Tibial nerve (tissue), 4 donors: ENCODE data around the gene METTL18. TPM values are rescaled to one million over a fixed set of nuclear protein-coding genes. Genes with fewer than 3 reads are reported as not detected.

Source experiments
- DNase-seq, 2 donors: peaks; one replicate each; pipeline ENCODE4 v3.0.0-alpha.2; 2019; ENCODE audit warnings: low spot score in 2 of 2
- H3K27ac ChIP-seq, 4 donors: fragments of 200-600 bp; sonication (generic) in 3 of 4; one replicate each; pipeline ENCODE4 v1.5.1; 2017 to 2019; ENCODE audit warnings: mild to moderate bottlenecking in 1 of 4
- H3K27me3 ChIP-seq, 2 donors: fragments of 200-600 bp; sonication (generic) in 1 of 2; one replicate each; pipeline versions ENCODE4 v1.5.1 to v1.6.0; 2017 to 2019
- H3K36me3 ChIP-seq, 3 donors: fragments of 200-600 bp; sonication (generic); one replicate each; pipeline ENCODE4 v1.5.1; 2018 to 2019
- H3K4me1 ChIP-seq, 4 donors: fragments of 200-600 bp; sonication (generic) in 3 of 4; one replicate each; pipeline ENCODE4 v1.5.1; 2017 to 2019
- H3K4me3 ChIP-seq, 4 donors: fragments of 200-600 bp; sonication (generic) in 3 of 4; one replicate each; pipeline ENCODE4 v1.5.1; 2017 to 2019; ENCODE audit warnings: mild to moderate bottlenecking in 1 of 4, moderate library complexity in 1 of 4
- H3K9me3 ChIP-seq, 4 donors: fragments of 200-600 bp; sonication (generic) in 3 of 4; one replicate each; pipeline ENCODE4 v1.5.1; 2017 to 2019
- CTCF ChIP-seq, 5 experiments: fragments of 200-600 bp in 3 of 5; fragments of 450-650 bp in 2 of 5; sonication (generic) in 3 of 5; IDR thresholded peaks; one replicate each; pipeline ENCODE4 v1.5.1; 2016 to 2019; ENCODE audit warnings: antibody characterized with exemption in 5 of 5, mild to moderate bottlenecking in 3 of 5, moderate library complexity in 2 of 5
- EP300 ChIP-seq, 2 donors: sonication (generic); formaldehyde crosslinking; IDR thresholded peaks; one replicate each; pipeline ENCODE4 v1.6.1; 2017; ENCODE audit warnings: antibody characterized with exemption in 2 of 2, mild to moderate bottlenecking in 1 of 2
- POLR2A ChIP-seq, 2 donors: fragments of 450-650 bp; IDR thresholded peaks; one replicate each; pipeline ENCODE4 v1.6.1; 2017; ENCODE audit warnings: antibody characterized with exemption in 2 of 2, mild to moderate bottlenecking in 2 of 2, moderate library complexity in 2 of 2
- WGBS, 2 donors: methylation state at CpG; one replicate each; pipeline ENCODE4 v1.1.5; 2018; 5-methylcytosine and 5-hydroxymethylcytosine counted together
- total RNA-seq, 4 donors: library from RNA; depleted of rRNA; stranded (reverse); fragments of >200 nt; gene quantifications; one replicate each; pipeline ENCODE4 v1.1.0, GENCODE V29; 2016

The METTL18 gene
- total RNA-seq, 4 donors from 2014 or later: 4.2 to 9.0 (median 6.0) TPM

GRCh38 chr1:169788402-169788801 is 6.3 kb downstream of the METTL18 start:
- H3K27me3 ChIP-seq: no peaks in the 10 kb centered on the region
- no peak overlapping the region for H3K27ac ChIP-seq
- peaks cover 0 to 23% (median 0%) of the 10 kb centered on the region in 3 donors for H3K36me3 ChIP-seq
- TF ChIP-seq POLR2A (IDR thresholded peaks at IDR 0.05) (no peak), CTCF (IDR thresholded peaks at IDR 0.05) (no peak), EP300 (IDR thresholded peaks at IDR 0.05) (no peak)
- H3K9me3 ChIP-seq: peaks cover 0 to 6% (median 0%) of the 10 kb centered on the region in 4 donors
- peaks cover 0 to 15% (median 0%) of the 10 kb centered on the region in 4 donors for H3K4me1 ChIP-seq
- no peak overlapping the region for H3K4me3 ChIP-seq
- DNase-seq: no peak
- 89% methylated on average over 2 of the region's 2 CpGs for WGBS, 2 donors

GRCh38 chr1:169786974-169787373 is 7.7 kb downstream of the METTL18 start:
- no peak for TF ChIP-seq CTCF (IDR thresholded peaks at IDR 0.05)
- no peak for TF ChIP-seq POLR2A (IDR thresholded peaks at IDR 0.05)
- TF ChIP-seq EP300 (IDR thresholded peaks at IDR 0.05): no peak
- peaks cover 0 to under 1% (median 0%) of the 10 kb centered on the region in 4 donors for H3K4me1 ChIP-seq
- no peak for DNase-seq
- H3K9me3 ChIP-seq: peaks cover 0 to 6% (median 0%) of the 10 kb centered on the region in 4 donors
- no peak overlapping the region for H3K27ac ChIP-seq
- H3K4me3 ChIP-seq: no peak overlapping the region
- H3K27me3 ChIP-seq: no peaks in the 10 kb centered on the region
- peaks cover 0 to 11% (median 0%) of the 10 kb centered on the region in 3 donors for H3K36me3 ChIP-seq
- 58 to 79% methylated on average over 3 of the region's 3 CpGs for WGBS, 2 donors

- H3K27ac ChIP-seq: no peak overlapping the region
- H3K27me3 ChIP-seq: no peaks in the 10 kb centered on the region
- peaks cover 0 to 6% (median 0%) of the 10 kb centered on the region in 3 donors for H3K36me3 ChIP-seq
- 94 to 96% methylated on average over 6 of the region's 6 CpGs for WGBS, 2 donors
- H3K4me3 ChIP-seq: no peak overlapping the region
- H3K4me1 ChIP-seq: peaks cover 0 to 7% (median 0%) of the 10 kb centered on the region in 4 donors
- peaks cover 0 to 6% (median 0%) of the 10 kb centered on the region in 4 donors for H3K9me3 ChIP-seq
- TF ChIP-seq POLR2A (IDR thresholded peaks at IDR 0.05): no peak
- TF ChIP-seq CTCF (IDR thresholded peaks at IDR 0.05): no peak
- no peak for TF ChIP-seq EP300 (IDR thresholded peaks at IDR 0.05)
- DNase-seq: no peak
Measured at GRCh38 chr1:169785267-169785666, 9.4 kb downstream of the METTL18 start.

GRCh38 chr1:169784102-169784501 is 10.6 kb downstream of the METTL18 start:
- Histone ChIP-seq H3K27ac (no peak overlapping the region), H3K4me1 (peaks cover 0 to 18% (median 2%) of the 10 kb centered on the region in 4 donors), H3K4me3 (no peak overlapping the region), H3K9me3 (peaks cover 0 to 6% (median 0%) of the 10 kb centered on the region in 4 donors), H3K36me3 (peaks cover 0 to 6% (median 0%) of the 10 kb centered on the region in 3 donors), H3K27me3 (no peaks in the 10 kb centered on the region)
- no peak for DNase-seq
- TF ChIP-seq POLR2A (IDR thresholded peaks at IDR 0.05) (no peak), CTCF (IDR thresholded peaks at IDR 0.05) (no peak)

- Histone ChIP-seq H3K27me3 (no peaks in the 10 kb centered on the region), H3K4me1 (peaks cover 0 to 21% (median 2%) of the 10 kb centered on the region in 4 donors), H3K36me3 (peaks cover 0 to 6% (median 0%) of the 10 kb centered on the region in 3 donors), H3K9me3 (peaks cover 0 to 6% (median 0%) of the 10 kb centered on the region in 4 donors), H3K4me3 (no peak overlapping the region), H3K27ac (no peak overlapping the region)
- no peak for DNase-seq
- TF ChIP-seq POLR2A (IDR thresholded peaks at IDR 0.05) (no peak), CTCF (IDR thresholded peaks at IDR 0.05) (no peak), EP300 (IDR thresholded peaks at IDR 0.05) (no peak)
- WGBS, 2 donors: 75 to 87% methylated on average over 3 of the region's 3 CpGs
Measured at GRCh38 chr1:169782596-169782995, 12.1 kb downstream of the METTL18 start.
